CD1c-positive myeloid dendritic cell (primary cell): ENCODE measurements around the gene MYO5C.
"Not testable (repeated sequence)": the region's sequence is repeated elsewhere in the genome, so short reads cannot be mapped to it uniquely, and the experiment has no call there.

Source experiments
- DNase-seq: peaks from one replicate; pipeline ENCODE4 v3.0.0-alpha.2; 2016; ENCODE audit errors: extremely low spot score

MYO5C gene

GRCh38 chr15:52178765-52179164, 116.8 kb downstream of the MYO5C start:
- DNase-seq: no peak

DNA sequence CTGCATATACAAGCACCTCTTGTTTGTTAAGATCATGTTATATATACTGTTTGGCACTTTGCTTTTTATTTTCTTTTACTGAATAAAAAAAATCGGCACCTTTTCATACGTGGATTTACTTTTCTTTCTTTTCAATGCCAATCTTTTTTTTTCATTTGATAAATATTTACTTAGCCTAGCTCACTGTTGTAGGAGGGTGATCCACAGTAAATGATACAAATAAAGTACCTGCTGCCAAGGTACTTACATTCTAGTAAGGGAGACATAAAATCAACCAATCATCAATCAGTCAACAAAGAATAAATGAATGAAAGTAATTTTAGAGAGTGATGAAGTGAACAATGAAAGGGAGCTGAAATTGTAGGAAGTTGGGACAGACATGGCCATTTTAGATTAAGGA, 122.7 kb downstream of the MYO5C start:
- no peak for DNase-seq

DNA sequence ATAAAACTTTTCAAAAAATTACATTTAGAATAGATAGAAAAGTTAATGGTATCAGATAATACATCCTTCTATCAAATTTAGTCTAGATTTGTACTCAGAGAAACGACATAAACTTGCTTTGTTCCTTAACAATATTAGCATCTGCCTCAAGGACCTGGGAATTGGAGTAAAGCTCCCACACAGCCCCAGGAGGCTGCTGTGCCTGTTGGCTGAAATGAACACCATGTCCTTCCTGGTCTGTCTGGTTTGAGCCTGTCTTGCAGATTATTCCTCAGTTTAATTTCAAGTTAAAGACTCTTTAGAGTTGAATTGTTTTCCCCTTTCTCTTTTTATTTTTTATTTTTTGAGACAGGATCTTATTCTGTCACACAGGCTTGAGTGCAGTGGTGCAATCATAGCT, 123.8 kb downstream of the MYO5C start:
- no peak for DNase-seq

GRCh38 chr15:52171386-52171785, 124.2 kb downstream of the MYO5C start:
- no peak for DNase-seq

DNA sequence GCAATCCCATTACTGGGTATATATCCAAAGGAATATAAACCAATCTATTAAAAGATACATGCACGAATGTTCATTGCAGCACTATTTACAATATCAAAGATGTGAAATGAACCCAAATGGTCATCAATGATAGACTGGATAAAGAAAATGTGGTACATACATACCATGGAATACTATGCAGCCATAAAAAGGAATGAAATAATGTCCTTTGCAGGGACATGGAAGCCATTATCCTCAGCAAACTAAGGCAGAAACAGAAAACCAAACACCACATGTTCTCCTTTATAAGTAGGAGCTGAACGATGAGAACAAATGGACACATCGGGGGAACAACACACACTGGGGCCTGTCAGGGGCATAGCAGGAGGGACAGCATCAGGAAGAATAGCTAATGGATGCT, 125.4 kb downstream of the MYO5C start:
- DNase-seq: not testable (repeated sequence)

GRCh38 chr15:52165494-52166131, 130.0 kb downstream of the MYO5C start:
- not testable (repeated sequence) for DNase-seq

GRCh38 chr15:52164631-52165265, 130.9 kb downstream of the MYO5C start:
- peak; percentile 6 for DNase-seq

GRCh38 chr15:52163321-52164190, 132.0 kb downstream of the MYO5C start:
- DNase-seq: no peak

DNA sequence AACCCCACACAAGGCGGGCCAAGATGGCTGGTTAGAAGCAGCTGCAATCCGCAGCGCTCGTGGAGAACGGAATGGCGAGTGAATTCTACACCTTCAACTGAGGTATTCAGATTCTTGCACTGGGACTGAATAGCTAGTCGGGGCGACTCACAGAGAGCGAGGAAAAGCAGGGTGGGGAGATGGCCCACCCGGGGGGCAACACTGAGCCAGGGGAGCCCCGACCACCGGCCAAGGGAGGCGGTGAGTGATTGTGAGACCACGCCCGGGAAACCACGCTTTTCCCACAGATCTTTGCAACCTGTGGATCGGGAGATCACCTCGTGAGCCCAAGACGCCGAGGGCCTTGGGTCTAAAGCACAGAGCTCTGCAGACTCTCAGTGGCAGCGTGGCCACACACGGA, 132.7 kb downstream of the MYO5C start:
- no peak for DNase-seq

DNA sequence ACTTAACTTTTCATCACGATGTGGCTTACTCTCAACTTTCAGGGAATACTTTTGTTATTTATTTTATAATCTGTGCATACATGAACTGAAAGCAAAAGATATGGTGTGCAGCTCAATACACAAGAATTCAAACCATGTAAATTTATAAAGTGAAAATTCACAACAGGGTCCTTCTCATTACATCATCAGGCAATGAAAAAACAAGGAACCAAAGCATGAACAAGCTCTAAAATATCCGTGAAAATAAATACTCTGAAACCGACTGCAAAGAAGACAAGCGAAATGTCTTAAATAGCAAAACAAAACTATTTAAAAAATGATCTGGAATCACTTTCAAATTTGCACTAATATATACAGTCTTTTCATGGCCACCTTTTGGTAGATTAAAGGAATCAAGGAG, 133.3 kb downstream of the MYO5C start:
- no peak for DNase-seq

DNA sequence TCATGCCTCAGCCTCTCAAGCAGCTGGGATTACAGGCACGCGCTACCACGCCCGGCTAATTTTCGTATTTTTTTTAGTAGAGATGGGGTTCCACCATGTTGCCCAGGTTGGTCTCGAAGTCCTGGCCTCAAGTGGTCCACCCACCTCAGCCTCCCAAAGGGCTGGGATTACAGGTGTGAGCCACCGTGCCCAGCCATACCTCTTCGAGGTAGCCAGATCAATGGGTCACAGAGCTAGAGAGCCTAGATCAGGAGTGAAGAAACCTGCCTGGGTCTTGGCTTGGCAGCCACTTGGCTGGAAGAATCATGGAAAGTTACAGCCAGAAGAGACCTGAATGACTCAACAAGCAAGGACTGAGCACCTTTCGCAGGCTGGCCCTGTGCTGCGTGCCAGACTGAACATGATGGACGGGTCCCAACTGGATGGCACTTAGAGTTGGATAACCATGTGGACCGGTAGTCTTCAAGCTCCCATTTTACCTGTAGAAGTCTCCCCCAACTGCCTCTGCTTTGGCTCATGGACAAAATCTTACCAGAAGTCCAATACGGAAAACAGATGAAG, 134.1 kb downstream of the MYO5C start:
- DNase-seq: no peak

- DNase-seq: no peak
Measured at GRCh38 chr15:52159645-52160044, 136.0 kb downstream of the MYO5C start.

DNA sequence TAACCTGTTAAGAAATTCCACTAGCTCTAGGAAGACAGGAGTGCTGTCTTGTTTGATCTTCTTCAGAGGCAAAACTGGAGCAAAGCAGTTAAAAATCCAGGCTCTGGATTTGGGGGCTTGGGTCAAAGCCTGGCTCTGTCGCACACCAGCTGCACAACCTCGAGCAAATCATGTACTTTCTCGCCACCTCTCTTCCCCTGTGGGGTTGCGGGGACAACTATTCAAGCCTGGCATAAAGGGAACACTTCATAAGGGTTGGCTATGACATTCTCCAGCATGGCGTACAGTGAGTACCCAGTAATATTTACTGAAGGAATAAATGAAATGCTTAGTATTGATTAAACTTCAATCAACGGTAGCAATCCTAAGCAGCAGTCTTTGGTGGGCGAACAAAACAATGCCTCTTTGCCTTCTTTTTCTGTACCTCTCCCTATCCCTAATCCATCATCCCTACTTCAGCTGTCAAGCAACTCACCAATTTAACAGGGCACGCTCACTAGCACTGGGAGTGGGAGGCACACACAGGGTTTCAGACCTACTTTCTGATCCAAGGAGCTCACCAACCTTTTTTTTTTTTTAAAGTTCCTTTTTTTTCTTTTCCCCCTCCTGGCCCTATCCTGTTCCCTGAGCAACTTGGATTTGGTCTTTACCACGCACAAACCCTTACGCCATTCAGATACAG, 137.4 kb downstream of the MYO5C start:
- DNase-seq: no peak

DNA sequence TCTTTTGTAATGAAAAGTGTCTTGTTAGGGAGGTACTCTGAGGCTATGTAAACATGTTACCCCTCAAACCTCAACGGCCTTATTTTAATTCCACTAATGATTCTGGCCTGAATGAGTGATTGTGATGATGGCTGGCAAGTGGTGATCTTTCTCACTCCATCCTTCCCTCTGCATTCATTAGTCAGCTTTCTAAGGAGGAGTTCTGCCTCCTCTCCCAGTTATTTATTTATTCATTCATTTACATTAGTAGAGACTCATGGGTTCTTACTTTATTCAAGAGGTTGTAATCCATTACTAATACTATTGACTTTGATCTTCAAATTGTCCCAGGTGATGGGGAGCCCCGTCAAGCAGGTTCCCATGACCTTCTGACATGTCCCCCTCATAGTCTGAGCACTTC, 139.7 kb downstream of the MYO5C start:
- DNase-seq: no peak

DNA sequence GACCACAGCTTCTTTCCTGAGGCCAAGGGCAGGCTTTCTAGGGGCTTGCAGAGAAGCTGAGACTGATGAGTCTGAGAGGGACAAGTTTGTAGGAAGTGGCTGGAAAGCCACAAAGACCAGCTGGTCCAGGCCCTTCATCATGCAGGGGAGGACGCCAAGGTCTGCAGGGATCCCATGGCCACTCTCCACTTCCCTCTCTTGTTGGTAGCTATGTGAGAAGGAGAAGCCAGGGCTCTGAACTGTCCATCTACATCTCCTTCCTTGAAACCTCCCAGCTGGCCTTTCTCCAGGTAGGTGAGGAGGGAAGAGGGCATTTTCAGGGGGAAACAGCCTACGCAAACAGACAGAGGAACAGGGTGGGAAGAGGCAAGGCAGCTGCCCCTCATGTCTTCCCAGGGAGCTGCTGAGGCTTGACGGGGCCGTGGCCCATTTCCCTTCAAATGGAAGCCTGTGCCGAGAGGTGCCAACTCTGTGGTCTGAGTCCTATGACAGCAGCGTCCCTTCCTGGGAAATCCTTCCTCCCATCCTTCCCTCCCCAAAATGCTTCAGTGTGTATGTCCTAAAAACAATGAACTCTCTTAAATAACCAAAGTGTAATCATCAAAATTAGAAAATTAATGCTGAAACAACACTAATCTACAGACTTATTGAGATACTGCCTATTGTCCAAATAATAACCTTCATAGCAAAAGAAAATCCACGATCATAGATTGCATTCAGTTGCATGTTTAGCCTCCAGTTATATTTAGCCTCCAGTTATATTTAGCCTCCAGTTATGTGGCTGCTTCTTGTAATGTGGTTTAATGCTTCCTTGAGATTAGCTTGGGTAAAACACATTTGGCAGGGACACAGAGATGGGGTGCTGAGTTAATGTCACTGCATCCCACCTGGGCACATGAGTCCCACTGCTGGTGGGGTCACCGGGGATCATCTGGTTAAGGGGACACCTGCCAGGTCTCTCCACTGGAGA, 140.4 kb downstream of the MYO5C start:
- DNase-seq: peak; percentile 6

- DNase-seq: no peak
Measured at GRCh38 chr15:52153900-52154895, 141.4 kb downstream of the MYO5C start.

- DNase-seq: no peak
Measured at GRCh38 chr15:52151353-52151752, 144.3 kb downstream of the MYO5C start.

DNA sequence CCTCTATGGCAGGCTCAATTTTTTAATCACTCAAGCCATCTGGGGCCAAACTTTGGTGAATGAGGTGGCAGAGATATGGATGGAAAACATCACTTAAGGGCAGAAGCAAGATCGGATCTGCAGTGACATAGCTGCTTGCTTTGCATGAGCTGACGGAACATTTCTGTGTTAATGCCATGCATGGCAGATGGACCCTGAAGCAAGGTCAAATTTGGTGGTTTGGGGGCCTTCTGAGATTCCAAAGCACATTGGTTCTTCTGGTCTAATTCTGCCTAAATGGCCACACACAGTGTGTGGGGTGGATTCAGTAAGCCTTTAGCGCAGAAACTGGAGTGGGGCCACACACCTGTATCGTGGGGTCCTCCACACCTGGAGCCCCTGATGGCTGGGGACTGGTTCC, 144.7 kb downstream of the MYO5C start:
- no peak for DNase-seq

DNA sequence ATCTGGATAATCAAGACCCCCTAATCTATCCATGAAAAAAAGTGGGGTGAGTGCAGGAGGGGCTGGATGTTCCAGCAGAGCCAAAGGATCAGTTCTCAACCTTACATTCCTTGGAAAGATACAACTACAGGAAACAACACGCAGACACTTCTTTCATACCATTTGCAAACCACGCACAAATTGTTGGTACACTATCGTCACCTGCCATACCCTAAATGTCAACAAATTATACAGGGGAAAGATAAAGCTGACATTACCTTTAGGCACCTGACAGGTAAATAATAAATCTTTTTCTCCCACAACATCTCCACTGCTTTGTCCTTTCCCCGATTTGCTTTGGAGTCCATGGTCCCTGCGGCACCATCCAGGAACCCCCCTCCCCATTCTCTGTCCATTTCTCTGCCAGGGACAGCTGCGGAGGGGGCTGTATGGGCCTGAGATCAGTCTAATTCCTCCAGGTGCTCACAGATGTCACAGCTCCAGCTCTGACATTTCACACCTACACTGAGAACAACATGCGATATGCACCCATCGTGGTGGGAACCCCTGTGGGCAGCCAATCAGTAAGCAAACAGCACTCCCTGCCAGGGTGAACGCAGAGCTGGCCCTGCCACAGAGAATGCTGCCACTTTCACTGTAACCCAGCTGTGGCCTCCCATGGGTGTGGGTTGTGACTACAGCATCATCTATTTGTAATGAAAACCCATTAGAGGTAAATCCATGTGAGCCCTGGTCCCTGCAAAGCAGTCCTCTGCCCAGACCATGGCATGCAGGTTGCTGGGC, 145.4 kb downstream of the MYO5C start:
- no peak for DNase-seq
